ENCODE measurements around the gene CAPN5. TPM values are rescaled to one million over a fixed set of nuclear protein-coding genes. Genes with fewer than 3 reads are reported as not detected.

The CAPN5 gene
- total RNA-seq, 1 experiment from 2014 or later, result 22.3 TPM

- no peak for TF ChIP-seq CTCF (IDR thresholded peaks at IDR 0.05; ENCODE audit: unreplicated experiment)
- intact Hi-C loops (cut with micrococcal nuclease; ENCODE audit: unreplicated experiment), result loop anchor here (1.0 to 5.0 kb wide), 2 partner anchors 61 to 430 kb away; no protein-coding TSS in a partner anchor
- Mint-ChIP-seq H3K36me3 (ENCODE audit: insufficient read depth, unreplicated experiment) (peaks cover 23% of the 10 kb centered on the region), H3K4me1 (ENCODE audit: low read depth, unreplicated experiment) (peaks cover 8% of the 10 kb centered on the region), H3K27ac (ENCODE audit: unreplicated experiment) (no peak overlapping the region), H3K4me3 (ENCODE audit: low read depth, unreplicated experiment) (peak overlapping the region; percentile 62), H3K27me3 (ENCODE audit: unreplicated experiment) (no peaks in the 10 kb centered on the region), H3K9me3 (ENCODE audit: low read depth, unreplicated experiment) (no peaks in the 10 kb centered on the region)
- CTCF ChIA-PET, result interaction anchor here (0.6 to 1.3 kb wide), 12 partner anchors 16 to 1289 kb away, joined by 3 to 13 read pairs (median 4); no protein-coding TSS in a partner anchor
- no TSS peak for BruUV-seq (replicated peaks)
- DNase-seq, result no peak
These were observed 60.1 kb downstream of the CAPN5 start for GRCh38 chr11:77126861-77127234.

- peaks cover 8% of the 10 kb centered on the region for H3K4me1 Mint-ChIP-seq (ENCODE audit: low read depth, unreplicated experiment)
- intact Hi-C loops (cut with micrococcal nuclease; ENCODE audit: unreplicated experiment), result loop anchor here (1.0 to 5.0 kb wide), 2 partner anchors 61 to 430 kb away; no protein-coding TSS in a partner anchor
- peak; percentile 67 for DNase-seq
- H3K4me3 Mint-ChIP-seq (ENCODE audit: low read depth, unreplicated experiment), result peak overlapping the region; percentile 62
- BruUV-seq (replicated peaks), result no TSS peak
- H3K27me3 Mint-ChIP-seq (ENCODE audit: unreplicated experiment), result no peaks in the 10 kb centered on the region
- CTCF ChIA-PET, result interaction anchor here (0.6 to 1.3 kb wide), 13 partner anchors 15 to 1289 kb away, joined by 3 to 13 read pairs (median 3); no protein-coding TSS in a partner anchor
- TF ChIP-seq CTCF (IDR thresholded peaks at IDR 0.05; ENCODE audit: unreplicated experiment), result peak; percentile 99
- peaks cover 20% of the 10 kb centered on the region for H3K36me3 Mint-ChIP-seq (ENCODE audit: insufficient read depth, unreplicated experiment)
- H3K27ac Mint-ChIP-seq (ENCODE audit: unreplicated experiment), result no peak overlapping the region
- H3K9me3 Mint-ChIP-seq (ENCODE audit: low read depth, unreplicated experiment), result no peaks in the 10 kb centered on the region
These were observed 60.6 kb downstream of the CAPN5 start for GRCh38 chr11:77127235-77127911.

GRCh38 chr11:77127920-77128691 is 61.3 kb downstream of the CAPN5 start, which contains the start of gene MYO7A:
TSS of gene MYO7A (plus strand) at chr11:77128246. CDS start at chr11:77130635, 2,389 bp downstream.
- H3K27me3 Mint-ChIP-seq (ENCODE audit: unreplicated experiment), result no peaks in the 10 kb centered on the region
- CTCF ChIA-PET, result interaction anchor here (1.1 to 1.2 kb wide), 3 partner anchors 20 to 81 kb away, joined by 3 to 13 read pairs (median 3); no protein-coding TSS in a partner anchor
- H3K4me3 Mint-ChIP-seq (ENCODE audit: low read depth, unreplicated experiment), result peak within 1 kb of the TSS; percentile 62
- H3K4me1 Mint-ChIP-seq (ENCODE audit: low read depth, unreplicated experiment), result peaks cover 8% of the 10 kb centered on the region
- BruUV-seq (replicated peaks), result no TSS peak
- no peaks in the 10 kb centered on the region for H3K9me3 Mint-ChIP-seq (ENCODE audit: low read depth, unreplicated experiment)
- H3K36me3 Mint-ChIP-seq (ENCODE audit: insufficient read depth, unreplicated experiment), result peaks cover 20% of the 10 kb centered on the region
- no peak for TF ChIP-seq CTCF (IDR thresholded peaks at IDR 0.05; ENCODE audit: unreplicated experiment)
- no peak within 1 kb of the TSS for H3K27ac Mint-ChIP-seq (ENCODE audit: unreplicated experiment)
- peak; percentile 47 for DNase-seq
- intact Hi-C loops (cut with micrococcal nuclease; ENCODE audit: unreplicated experiment), result loop anchor here (1.0 to 5.0 kb wide), 2 partner anchors 60 to 429 kb away; no protein-coding TSS in a partner anchor

- H3K9me3 Mint-ChIP-seq (ENCODE audit: low read depth, unreplicated experiment), result no peaks in the 10 kb centered on the region
- CTCF ChIA-PET, result no interaction called here
- no peak overlapping the region for H3K4me3 Mint-ChIP-seq (ENCODE audit: low read depth, unreplicated experiment)
- H3K4me1 Mint-ChIP-seq (ENCODE audit: low read depth, unreplicated experiment), result peaks cover 8% of the 10 kb centered on the region
- peaks cover 14% of the 10 kb centered on the region for H3K36me3 Mint-ChIP-seq (ENCODE audit: insufficient read depth, unreplicated experiment)
- TF ChIP-seq CTCF (IDR thresholded peaks at IDR 0.05; ENCODE audit: unreplicated experiment), result no peak
- H3K27ac Mint-ChIP-seq (ENCODE audit: unreplicated experiment), result no peak overlapping the region
- intact Hi-C loops (cut with micrococcal nuclease; ENCODE audit: unreplicated experiment), result loop anchor here (5.0 kb wide), 1 partner anchor 428 kb away; no protein-coding TSS in a partner anchor
- no peak for DNase-seq
- BruUV-seq (replicated peaks), result no TSS peak
- H3K27me3 Mint-ChIP-seq (ENCODE audit: unreplicated experiment), result no peaks in the 10 kb centered on the region
These were observed 62.5 kb downstream of the CAPN5 start for GRCh38 chr11:77129069-77129841.

Data from Calu3 (cell line).